Psoas muscle (tissue), 8 donors: ENCODE measurements around the gene CHD6. TPM values are rescaled to one million over a fixed set of nuclear protein-coding genes. Genes with fewer than 3 reads are reported as not detected.

ENCODE experiments used
- ATAC-seq, 4 donors: fragments of 200-7000 bp; cut with Tn5 transposase; one replicate each; pipeline ENCODE4 v1.9.1; 2020; ENCODE audit warnings: moderate library complexity in 3 of 4, mild to moderate bottlenecking in 2 of 4
- DNase-seq, 2 donors: peaks; one replicate each; pipeline ENCODE4 v3.0.0-alpha.2; 2020
- H3K27ac ChIP-seq: fragments of 200-600 bp; one replicate; pipeline ENCODE4 v1.8.0; 2022
- H3K27me3 ChIP-seq, 3 donors: fragments of 200-600 bp in 1 of 3; one replicate each; pipeline versions ENCODE4 v1.6.1 to v1.8.0; 2013 to 2022; ENCODE audit warnings: low read length in 2 of 3, mild to moderate bottlenecking in 2 of 3, moderate library complexity in 1 of 3; ENCODE audit not compliant: insufficient read depth in 3 of 3
- H3K36me3 ChIP-seq, 2 donors: fragments of 200-600 bp in 1 of 2; one replicate each; pipeline versions ENCODE4 v1.6.1 to v1.8.0; 2013 to 2022; ENCODE audit warnings: low read depth in 1 of 2, mild to moderate bottlenecking in 1 of 2, moderate library complexity in 1 of 2; ENCODE audit not compliant: insufficient read depth in 1 of 2
- H3K4me1 ChIP-seq: fragments of 200-600 bp; one replicate; pipeline ENCODE4 v1.8.0; 2022
- H3K4me3 ChIP-seq: fragments of 200-600 bp; one replicate; pipeline ENCODE4 v1.8.0; 2022; ENCODE audit warnings: mild to moderate bottlenecking
- H3K9me3 ChIP-seq: fragments of 200-600 bp; one replicate; pipeline ENCODE4 v1.8.0; 2022
- CTCF ChIP-seq: fragments of 200-600 bp; IDR thresholded peaks from one replicate; pipeline ENCODE4 v1.8.0; 2022; ENCODE audit warnings: antibody characterized with exemption
- WGBS, 3 donors: extraction: QIAGEN DNeasy Blood & Tissue Kit; methylation state at CpG; one replicate each; pipeline versions ENCODE4 v1.1.6 to v1.1.7; 2013; 5-methylcytosine and 5-hydroxymethylcytosine counted together
- intact Hi-C, 2 donors: fragments of 100-400 bp; cut with DNase I; formaldehyde crosslinking; loops; one replicate each; pipeline versions ENCODE4 v1.11.0 to v1.14.2; 2022
- polyA plus RNA-seq, 3 donors: library from polyadenylated mRNA; stranded (reverse); fragments of 200-250 nt; gene quantifications; one replicate each; pipeline ENCODE4 v1.2.3, GENCODE V29; 2013
- total RNA-seq, 4 donors: library from RNA; stranded (reverse); fragmentation: NEBNext Ultra II Directional in 2 of 4; extraction: Animal tissue kit (Norgen Biotek cat#: 25700) in 2 of 4; gene quantifications; one replicate each; pipeline versions ENCODE4 v1.2.1 to v1.2.4, GENCODE V29; 2021 to 2023
- donor health status: healthy with polysubstance abuse.
- donor health status: DM: no; HTN: no; CAD: no; lungs with moderate emphysema.
- donor health status: Bipolar disorder and iron deficiency.
- donor health status: healthy.
- donor health status: DM: yes; HTN: yes; CAD: no.
- donor health status: DM: no; HTN: no; CAD: no.
- donor health status: DM: no; HTN: no; CAD: no.
- donor health status: DM: yes; HTN: yes; CAD: no.

Gene CHD6
- total and polyA plus RNA-seq, 7 donors: 1.7 to 30.4 (median 17.2) TPM

- H3K4me1 ChIP-seq: peaks cover 20% of the 10 kb centered on the region
- no peak for DNase-seq
- no peaks in the 10 kb centered on the region for H3K27me3 ChIP-seq
- TF ChIP-seq CTCF: no peak
- no peak overlapping the region for H3K27ac ChIP-seq
- 84 to 99% (median 90%) methylated on average over 3 of the region's 3 CpGs for WGBS, 3 donors
- no peaks in the 10 kb centered on the region for H3K36me3 ChIP-seq
- intact Hi-C loops: no loop called here
- ATAC-seq: no peak
- no peak overlapping the region for H3K4me3 ChIP-seq
- peaks cover 43% of the 10 kb centered on the region for H3K9me3 ChIP-seq
Observed at GRCh38 chr20:41599699-41600104, 18.5 kb downstream of the CHD6 start.

GRCh38 chr20:41598719-41599118, 19.5 kb downstream of the CHD6 start:
- TF ChIP-seq CTCF: no peak
- H3K9me3 ChIP-seq: peaks cover 44% of the 10 kb centered on the region
- H3K27me3 ChIP-seq: no peaks in the 10 kb centered on the region
- intact Hi-C loops: no loop called here
- ATAC-seq (no peak), DNase-seq (no peak)
- H3K36me3 ChIP-seq: no peaks in the 10 kb centered on the region
- H3K27ac ChIP-seq: no peak overlapping the region
- 96 to 99% (median 99%) methylated on average over 6 of the region's 6 CpGs for WGBS, 3 donors
- H3K4me3 ChIP-seq: no peak overlapping the region
- peaks cover 20% of the 10 kb centered on the region for H3K4me1 ChIP-seq

GRCh38 chr20:41594514-41595322, 23.5 kb downstream of the CHD6 start:
- H3K36me3 ChIP-seq: no peaks in the 10 kb centered on the region
- no peak overlapping the region for H3K4me3 ChIP-seq
- TF ChIP-seq CTCF: no peak
- H3K4me1 ChIP-seq: no peaks in the 10 kb centered on the region
- H3K27me3 ChIP-seq: no peaks in the 10 kb centered on the region
- DNase-seq (no peak), ATAC-seq (no peak)
- H3K9me3 ChIP-seq: peaks cover 23% of the 10 kb centered on the region
- H3K27ac ChIP-seq: no peak overlapping the region
- WGBS, 3 donors: 92 to 98% (median 96%) methylated on average over 8 of the region's 8 CpGs
- intact Hi-C loops: no loop called here

GRCh38 chr20:41592516-41593216, 25.5 kb downstream of the CHD6 start:
- peaks cover 11% of the 10 kb centered on the region for H3K9me3 ChIP-seq
- no peaks in the 10 kb centered on the region for H3K4me1 ChIP-seq
- intact Hi-C loops: no loop called here
- WGBS, 3 donors: 65 to 72% (median 67%) methylated on average over 3 of the region's 3 CpGs
- no peak overlapping the region for H3K27ac ChIP-seq
- H3K27me3 ChIP-seq: no peaks in the 10 kb centered on the region
- ATAC-seq (no peak), DNase-seq (no peak)
- no peak overlapping the region for H3K4me3 ChIP-seq
- no peaks in the 10 kb centered on the region for H3K36me3 ChIP-seq
- TF ChIP-seq CTCF: no peak
